GM19463 (cell line): ENCODE data around the gene TP53RK.
"Not testable (repeated sequence)": the region's sequence is repeated elsewhere in the genome, so short reads cannot be mapped to it uniquely, and the experiment has no call there.

ENCODE experiments used
- ATAC-seq: cut with Tn5 transposase; IDR thresholded peaks from one replicate; pipeline ENCODE4 v1.9.1; 2021; ENCODE audit warnings: mild to moderate bottlenecking, moderate library complexity; ENCODE audit not compliant: unreplicated experiment

Gene TP53RK

GRCh38 chr20:46683939-46684750 is 5.1 kb downstream of the TP53RK start:
- ATAC-seq, result no peak

- ATAC-seq, result no peak
Measured at GRCh38 chr20:46683668-46683938, 5.6 kb downstream of the TP53RK start.

- ATAC-seq, result no peak
Measured at GRCh38 chr20:46683011-46683667, 6.1 kb downstream of the TP53RK start.

DNA sequence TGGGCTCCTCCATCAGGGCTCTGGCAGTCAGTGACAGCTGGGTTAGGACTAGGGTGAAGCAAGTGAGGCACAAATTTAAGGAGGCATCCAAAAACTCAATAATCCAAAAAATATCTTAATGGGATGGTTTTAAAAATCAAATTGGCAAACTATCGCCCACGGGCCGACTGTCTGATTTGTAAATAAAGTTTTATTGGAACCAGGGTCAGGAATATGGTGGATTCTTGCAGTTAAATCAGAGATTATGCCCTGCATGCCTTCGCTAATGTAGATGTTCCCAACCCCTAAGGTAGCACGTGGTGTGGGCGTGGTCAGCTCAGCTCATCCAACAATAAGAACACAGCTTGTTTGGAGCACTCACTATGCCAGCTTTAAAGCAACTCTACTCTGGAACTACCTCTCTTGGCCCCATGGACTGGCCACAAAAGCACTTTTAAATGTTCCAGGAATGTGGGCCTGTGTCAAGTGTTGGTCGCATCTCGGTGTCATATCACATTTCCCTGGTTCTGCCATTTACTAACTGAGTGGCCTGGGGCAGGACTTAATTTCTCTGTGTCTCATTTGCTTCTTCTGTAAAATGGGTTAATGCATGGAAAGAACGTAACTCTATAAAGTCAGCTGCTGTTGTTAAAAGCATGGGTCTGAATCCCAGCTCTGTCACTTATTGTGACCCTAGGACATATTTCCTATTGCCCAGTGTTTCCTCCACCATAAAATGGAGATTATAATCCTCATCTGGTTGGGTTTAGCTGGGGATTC is 7.0 kb downstream of the TP53RK start:
- ATAC-seq, result no peak

DNA sequence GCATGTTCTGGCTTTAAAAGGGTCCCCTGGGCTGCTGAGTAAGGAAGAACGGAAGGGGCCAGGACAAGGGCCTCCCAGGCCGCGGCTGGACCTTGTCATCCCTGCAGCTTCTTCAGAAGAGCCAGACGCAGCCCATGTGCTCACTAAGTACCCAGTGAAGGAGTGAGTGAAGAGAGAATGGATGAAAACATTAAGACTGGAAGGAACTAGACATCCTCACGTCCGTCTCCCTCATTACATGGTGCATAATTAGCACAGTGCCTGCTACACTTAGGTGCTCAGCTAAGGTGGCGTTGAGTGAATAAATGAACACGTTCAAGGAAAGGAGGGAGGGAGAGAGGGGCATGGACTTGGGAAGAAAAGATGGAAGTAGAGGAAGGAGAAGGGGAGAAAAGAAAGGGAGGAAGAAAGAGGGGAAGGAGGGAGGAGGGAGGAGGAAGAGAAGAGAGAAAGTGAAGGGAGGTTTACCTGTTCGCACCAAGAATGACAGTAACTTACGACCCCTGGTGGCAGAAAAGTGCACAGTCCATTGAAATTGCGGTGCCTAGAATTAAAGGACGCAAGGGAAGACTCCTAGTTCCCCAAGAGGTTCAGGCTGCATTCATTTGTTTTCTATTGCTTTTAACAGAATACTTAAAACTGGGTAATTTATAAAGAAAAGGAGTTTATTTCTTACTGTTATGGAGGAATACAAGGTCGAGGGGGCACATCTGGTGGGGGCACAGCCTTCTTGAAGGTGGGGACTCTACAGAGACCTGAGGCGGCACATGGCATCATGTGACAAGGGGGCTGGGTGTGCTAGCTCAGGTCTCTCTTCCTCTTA is 8.0 kb downstream of the TP53RK start:
- no peak for ATAC-seq

DNA sequence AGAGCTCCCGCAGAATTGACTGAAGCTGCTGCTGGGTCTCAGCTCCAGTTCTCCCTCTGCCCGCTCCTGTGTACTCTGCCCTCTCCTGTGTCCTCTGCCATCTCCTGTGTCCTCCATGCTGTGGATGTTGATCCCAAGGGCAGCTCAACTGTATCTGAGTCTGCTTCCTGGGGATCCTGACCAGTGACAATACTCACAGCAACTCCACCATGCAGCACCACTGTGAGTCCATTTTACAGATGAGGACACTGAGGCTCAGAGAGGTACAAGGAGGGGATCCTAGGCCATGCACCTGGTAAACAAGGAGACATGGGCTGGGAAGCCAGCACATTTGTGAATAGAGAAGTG is 8.6 kb downstream of the TP53RK start:
- ATAC-seq, result no peak

DNA sequence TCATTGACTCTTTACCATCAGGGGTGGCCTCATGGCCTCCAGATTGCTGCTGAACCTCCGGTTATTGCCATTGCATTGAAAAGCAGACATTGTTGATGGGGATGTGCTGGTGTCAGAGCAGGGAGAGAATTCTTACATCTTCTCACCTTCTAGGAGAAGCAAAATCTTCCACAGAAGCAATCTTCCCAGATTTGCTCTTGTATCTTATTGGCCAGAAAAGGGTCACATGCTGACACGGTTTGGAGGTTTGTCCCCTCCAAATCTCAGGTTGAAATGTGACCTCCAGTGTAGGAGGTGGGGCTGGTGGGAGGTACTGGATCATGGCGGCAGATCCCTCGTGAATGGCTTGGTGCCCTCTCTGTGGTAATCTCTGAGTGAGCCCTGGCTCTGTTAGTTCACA is 10.7 kb downstream of the TP53RK start:
- ATAC-seq, result no peak

- no peak for ATAC-seq
Measured at GRCh38 chr20:46677608-46678007, 11.6 kb downstream of the TP53RK start.

DNA sequence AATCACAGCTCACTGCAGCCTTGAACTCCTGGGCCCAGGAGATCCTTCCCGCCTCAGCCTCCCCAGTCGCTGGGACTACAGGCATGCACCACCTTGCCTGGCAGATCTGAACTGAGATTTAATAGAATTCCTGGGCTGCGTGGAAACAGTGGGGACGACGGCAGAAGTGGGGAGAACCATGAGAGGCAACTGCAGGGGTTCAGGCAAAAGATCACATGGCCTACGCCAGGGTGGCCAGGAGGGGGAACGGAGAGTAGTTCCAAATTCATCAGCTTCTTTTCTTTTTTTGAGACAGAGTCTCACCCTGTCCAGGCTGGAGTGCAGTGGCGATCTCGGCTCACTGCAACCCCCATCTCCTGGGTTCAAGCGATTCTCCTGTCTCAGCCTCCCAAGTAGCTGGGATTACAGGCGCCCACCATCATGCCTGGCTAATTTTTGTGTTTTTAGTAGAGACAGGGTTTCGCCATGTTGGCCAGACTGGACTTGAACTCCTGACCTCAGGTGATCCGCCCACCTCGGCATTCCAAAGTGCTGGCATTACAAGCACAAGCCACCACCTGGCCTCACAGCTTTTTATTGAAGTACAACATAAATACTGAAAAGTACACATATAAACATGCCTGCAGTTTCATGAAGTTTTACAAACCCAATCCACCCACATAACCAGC is 12.5 kb downstream of the TP53RK start:
- ATAC-seq, result not testable (repeated sequence)

GRCh38 chr20:46674253-46675083 is 14.8 kb downstream of the TP53RK start:
- no peak for ATAC-seq

DNA sequence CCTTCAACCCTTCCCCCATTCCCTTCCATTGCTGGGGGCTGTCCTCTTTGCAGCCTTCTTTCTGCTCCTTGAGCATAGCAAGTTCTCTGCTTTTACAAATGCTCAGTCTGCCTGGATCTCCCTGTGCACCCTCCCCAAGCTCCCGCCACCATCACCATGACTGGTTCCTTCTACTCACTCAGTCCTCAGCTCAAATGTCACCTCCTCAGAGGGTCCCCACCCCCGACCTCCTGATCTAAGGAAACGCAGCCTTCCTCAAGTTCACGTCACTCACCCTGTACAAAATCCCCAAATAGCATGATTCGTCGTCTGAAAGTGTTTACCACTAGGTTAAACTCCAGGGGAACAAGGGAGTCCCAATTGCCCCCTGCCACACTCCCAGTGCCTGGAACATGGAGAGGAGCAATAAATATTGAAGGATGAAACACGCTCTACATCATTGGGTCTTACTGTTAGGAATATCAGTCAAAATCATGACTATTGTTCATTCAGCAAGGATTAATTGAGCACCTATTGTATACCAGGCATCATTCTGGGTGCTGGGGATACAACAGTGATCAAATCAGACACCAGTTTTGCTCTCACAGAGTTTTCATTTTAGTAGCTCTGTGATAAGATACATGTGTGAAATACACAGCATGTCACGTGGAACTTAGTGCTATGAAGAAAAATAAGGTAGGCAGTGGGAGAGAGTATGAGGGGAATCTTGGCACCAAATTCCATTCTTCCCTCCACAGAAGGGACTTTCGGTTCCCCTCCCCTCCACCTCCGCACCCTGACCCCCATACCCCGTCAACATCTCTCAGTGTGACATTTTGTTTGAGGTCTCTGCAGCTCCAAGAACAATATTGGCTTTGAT is 15.6 kb downstream of the TP53RK start:
- no peak for ATAC-seq

- ATAC-seq, result no peak
Measured at GRCh38 chr20:46672543-46673148, 16.6 kb downstream of the TP53RK start.

DNA sequence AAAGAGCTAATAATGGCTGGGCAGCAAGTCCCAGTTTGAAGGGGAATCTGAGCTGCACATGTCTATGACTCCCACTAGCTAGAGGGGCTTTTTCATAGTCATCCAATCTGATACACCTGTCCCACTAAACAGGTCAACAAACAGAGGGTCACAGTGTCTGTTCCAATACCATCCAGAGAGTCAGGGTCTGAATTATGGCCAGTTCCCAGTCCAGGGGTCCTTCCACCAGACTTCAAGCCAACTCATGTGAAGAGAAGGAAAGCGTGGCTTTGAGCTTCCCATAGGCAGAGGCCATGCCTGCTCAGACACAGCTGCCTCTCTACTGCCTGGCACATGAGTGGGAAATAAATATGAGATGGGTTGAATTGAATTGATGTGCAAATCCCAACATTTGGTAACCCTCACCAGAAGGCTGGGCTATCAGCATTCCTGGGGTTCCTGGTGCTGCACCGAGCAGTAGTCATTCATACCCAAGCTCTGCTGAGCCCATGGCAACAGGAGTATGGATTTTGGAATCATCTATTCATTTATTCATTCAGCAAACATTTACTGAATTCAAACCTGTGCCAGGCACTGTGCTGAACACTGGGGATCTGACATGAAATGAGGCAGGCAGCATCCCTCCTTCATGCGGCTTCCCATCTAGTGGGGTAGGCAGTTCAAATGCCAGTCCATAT is 17.2 kb downstream of the TP53RK start:
- no peak for ATAC-seq

- no peak for ATAC-seq
Measured at GRCh38 chr20:46670585-46671584, 18.4 kb downstream of the TP53RK start.

DNA sequence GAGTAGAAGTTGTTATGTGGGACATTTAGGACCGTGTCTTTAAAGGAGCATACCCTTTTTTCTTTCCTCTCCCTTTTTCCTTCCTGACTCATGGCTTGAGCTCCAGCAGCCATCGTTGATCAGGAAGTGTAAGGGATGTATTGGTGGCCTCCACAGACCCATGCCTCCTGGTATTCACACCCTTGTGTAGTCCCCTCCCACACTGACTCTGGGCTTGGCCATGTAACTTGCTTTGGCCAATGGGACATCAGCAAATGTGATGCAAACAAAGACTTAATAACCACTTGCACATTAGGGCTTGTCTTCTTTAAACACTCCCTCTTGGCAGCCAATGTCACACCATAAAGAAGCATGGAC is 19.0 kb downstream of the TP53RK start:
- no peak for ATAC-seq

DNA sequence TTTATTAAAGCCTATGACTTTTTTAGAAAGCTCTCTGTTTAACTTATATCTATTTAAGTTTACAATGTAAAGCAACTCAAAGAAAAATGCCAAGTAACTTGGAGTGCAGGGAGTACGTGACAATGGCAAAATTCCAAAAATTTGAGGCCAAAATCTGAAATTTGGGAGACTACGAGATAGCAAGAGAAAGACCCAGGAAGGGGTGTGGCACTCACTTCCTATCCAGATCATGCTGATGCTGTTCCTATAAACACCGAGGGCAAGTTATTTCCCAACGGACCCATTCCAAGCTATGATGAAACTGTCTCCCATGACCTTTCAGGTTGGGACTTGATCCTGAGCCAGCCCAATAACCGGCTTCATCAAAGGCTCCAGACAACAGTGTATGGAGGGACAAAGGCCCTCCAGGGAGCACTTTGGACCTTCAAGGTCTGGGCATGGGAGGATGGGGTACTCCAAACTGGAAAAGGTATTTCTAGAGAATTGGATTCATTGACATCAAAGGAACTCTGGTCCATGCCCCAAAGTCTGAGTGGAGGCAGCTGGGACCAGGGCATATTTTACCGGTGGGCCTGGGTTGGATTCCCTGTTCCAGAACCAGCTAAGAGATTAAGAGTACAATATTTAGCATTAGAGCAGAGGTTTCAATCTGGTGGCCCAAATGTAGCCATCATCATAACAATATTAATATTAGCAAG is 22.3 kb downstream of the TP53RK start:
- no peak for ATAC-seq
